K562 (cell line): ENCODE measurements around the gene LGI4.

Source experiments
- CTCF ChIP-seq, 3 experiments: IDR thresholded peaks in 2 of 3; conservative IDR thresholded peaks in 1 of 3; 2 replicates each; pipeline ENCODE4 v1.5.1; 2011 to 2012; ENCODE audit warnings: low read length in 3 of 3, mild to moderate bottlenecking in 3 of 3, control low read depth in 2 of 3, improper control_type of control experiment in 1 of 3, inconsistent platforms in 1 of 3, low read depth in 1 of 3, mixed read lengths in 1 of 3, moderate library complexity in 1 of 3; ENCODE audit not compliant: insufficient read depth in 2 of 3
- HNRNPL ChIP-seq: fragments of 200-400 bp; formaldehyde crosslinking; IDR thresholded peaks from 2 replicates; pipeline ENCODE4 v1.6.1; 2017; ENCODE audit warnings: low read depth, mild to moderate bottlenecking, low read length
- MAFK ChIP-seq: IDR thresholded peaks from 2 replicates; pipeline ENCODE4 v1.6.1; 2011; ENCODE audit warnings: low read length, improper control_type of control experiment
- NR3C1 ChIP-seq: sonication (generic); formaldehyde crosslinking; IDR thresholded peaks from 2 replicates; pipeline ENCODE4 v1.8.1; 2022; ENCODE audit warnings: missing genetic modification reagents
- POLR2A ChIP-seq: fragments of 450-650 bp; conservative IDR thresholded peaks from 2 replicates; pipeline ENCODE4 v1.6.1; 2016
- ZNF184 ChIP-seq: sonication (generic); formaldehyde crosslinking; IDR thresholded peaks from 2 replicates; pipeline ENCODE4 v1.5.0; 2020; ENCODE audit warnings: missing genetic modification reagents

GRCh38 chr19:35079826-35080225, 55.0 kb downstream of the LGI4 start:
- no peak for TF ChIP-seq MAFK
- no peak for TF ChIP-seq NR3C1 (CRISPR knock-in tag)
- no peak for TF ChIP-seq CTCF (IDR thresholded peaks at IDR 0.05 in 2 of 3, conservative IDR thresholded peaks at IDR 0.05 in 1 of 3; ENCODE audit: insufficient read depth in 2 of 3, low read depth in 1 of 3, low read length in 3 of 3)
- TF ChIP-seq HNRNPL, result no peak
- no peak for TF ChIP-seq POLR2A
- no peak for TF ChIP-seq ZNF184
